SK-N-SH (cell line): ENCODE data around the gene TULP4.

Experiments
- CTCF ChIP-seq: fragments of 200-600 bp; sonication (generic); IDR thresholded peaks from 2 replicates; pipeline ENCODE4 v1.6.1; 2017; ENCODE audit warnings: antibody characterized with exemption, mild to moderate bottlenecking, moderate library complexity
- EZH2phosphoT487 ChIP-seq: fragments of 200-600 bp; sonication (generic); IDR thresholded peaks from 2 replicates; pipeline ENCODE4 v1.6.1; 2017; ENCODE audit warnings: low read depth, mixed run types, mild to moderate bottlenecking, antibody characterized with exemption, moderate library complexity, borderline replicate concordance
- FOXM1 ChIP-seq: IDR thresholded peaks from 2 replicates; pipeline ENCODE4 v1.4.0; 2012; ENCODE audit warnings: low read depth, mild to moderate bottlenecking
- SIN3A ChIP-seq: IDR thresholded peaks from 2 replicates; pipeline ENCODE4 v1.6.1; 2012; ENCODE audit warnings: low read depth, mild to moderate bottlenecking, low read length, moderate library complexity, borderline replicate concordance
- TEAD4 ChIP-seq: IDR thresholded peaks from 2 replicates; pipeline ENCODE4 v1.4.0; 2012; ENCODE audit warnings: mild to moderate bottlenecking, borderline replicate concordance; ENCODE audit not compliant: insufficient read depth
- YY1 ChIP-seq: IDR thresholded peaks from 2 replicates; pipeline ENCODE4 v1.4.0; 2012; ENCODE audit warnings: low read depth, mild to moderate bottlenecking

GRCh38 chr6:158545043-158545966 is 233.0 kb downstream of the TULP4 start:
- TF ChIP-seq FOXM1 = no peak
- no peak for TF ChIP-seq TEAD4
- TF ChIP-seq CTCF = no peak
- no peak for TF ChIP-seq SIN3A
- no peak for TF ChIP-seq YY1
- no peak for TF ChIP-seq EZH2phosphoT487
